Stomach (tissue), 9 donors: ENCODE results near the gene NOSTRIN. TPM values are rescaled to one million over a fixed set of nuclear protein-coding genes. Genes with fewer than 3 reads are reported as not detected.

Source experiments
- DNase-seq, 2 donors: peaks; one replicate each; pipeline versions ENCODE4 v3.0.0 to v3.0.0-alpha.2; 2013 to 2019
- H3K27ac ChIP-seq, 5 donors: fragments of 200-600 bp in 4 of 5; sonication (generic) in 4 of 5; one replicate each; pipeline ENCODE4 v1.5.1; 2013 to 2019; ENCODE audit warnings: mild to moderate bottlenecking in 1 of 5, moderate library complexity in 1 of 5
- H3K27me3 ChIP-seq, 3 donors: fragments of 200-600 bp; sonication (generic); one replicate each; pipeline ENCODE4 v1.5.1; 2017 to 2019; ENCODE audit warnings: mixed run types in 1 of 3
- H3K36me3 ChIP-seq, 4 donors: fragments of 200-600 bp; sonication (generic); 1 replicate in 3 of 4; 2 replicates in 1 of 4; pipeline ENCODE4 v1.5.1; 2016 to 2019
- H3K4me1 ChIP-seq, 4 donors: fragments of 200-600 bp; sonication (generic); one replicate each; pipeline ENCODE4 v1.5.1; 2016 to 2019
- H3K4me3 ChIP-seq, 4 donors: fragments of 200-600 bp; sonication (generic) in 3 of 4; one replicate each; pipeline ENCODE4 v1.5.1; 2016 to 2019; ENCODE audit warnings: mild to moderate bottlenecking in 1 of 4
- H3K9me3 ChIP-seq, 4 donors: fragments of 200-600 bp; sonication (generic); one replicate each; pipeline ENCODE4 v1.5.1; 2016 to 2019
- CTCF ChIP-seq, 7 experiments: fragments of 450-650 bp in 4 of 7; fragments of 200-600 bp in 3 of 7; sonication (generic) in 3 of 7; IDR thresholded peaks; one replicate each; pipeline ENCODE4 v1.5.1; 2016 to 2019; ENCODE audit warnings: antibody characterized with exemption in 7 of 7, control low read depth in 2 of 7, mild to moderate bottlenecking in 1 of 7
- EP300 ChIP-seq: sonication (generic); formaldehyde crosslinking; IDR thresholded peaks from one replicate; pipeline ENCODE4 v1.6.1; 2017; ENCODE audit warnings: antibody characterized with exemption
- POLR2A ChIP-seq, 4 donors: fragments of 450-650 bp; IDR thresholded peaks; one replicate each; pipeline ENCODE4 v1.6.1; 2016; ENCODE audit warnings: antibody characterized with exemption in 4 of 4, control low read depth in 2 of 4, mild to moderate bottlenecking in 1 of 4, moderate library complexity in 1 of 4
- POLR2AphosphoS5 ChIP-seq, 3 donors: sonication (generic); formaldehyde crosslinking; IDR thresholded peaks; one replicate each; pipeline ENCODE4 v1.6.1; 2016; ENCODE audit warnings: antibody characterized with exemption in 3 of 3
- WGBS, 5 donors: extraction: QIAGEN DNeasy Blood & Tissue Kit in 3 of 5; methylation state at CpG; one replicate each; pipeline versions ENCODE4 v1.1.5 to v1.1.7; 2013 to 2018; 5-methylcytosine and 5-hydroxymethylcytosine counted together
- intact Hi-C: fragments of 100-400 bp; cut with DNase I; formaldehyde crosslinking; loops from one replicate; pipeline ENCODE4 v1.15.1; 2023; ENCODE audit warnings: low total_unique reads
- polyA plus RNA-seq, 3 donors: library from polyadenylated mRNA; stranded (reverse); fragments of 200-250 nt; gene quantifications; one replicate each; pipeline ENCODE4 v1.2.3, GENCODE V29; 2013
- total RNA-seq, 5 donors: library from RNA; depleted of rRNA; stranded (reverse); fragments of >200 nt; gene quantifications; one replicate each; pipeline versions ENCODE4 v1.1.0 to v1.2.3, GENCODE V29; 2014 to 2016
- donor health status: healthy with polysubstance abuse.
- donor health status: Bipolar disorder and iron deficiency.
- donor health status: healthy.

Gene NOSTRIN
- total and polyA plus RNA-seq, 8 donors, result 13.3 to 117 (median 49.4) TPM

- Histone ChIP-seq H3K27ac (no peak overlapping the region), H3K4me1 (peaks cover 0 to 4% (median 3%) of the 10 kb centered on the region in 4 donors), H3K36me3 (peaks cover 0 to 16% (median 7%) of the 10 kb centered on the region in 4 donors), H3K9me3 (no peaks in the 10 kb centered on the region), H3K27me3 (no peaks in the 10 kb centered on the region), H3K4me3 (no peak overlapping the region)
- WGBS, 5 donors, result 0% methylated on average over 1 of the region's 1 CpG
- TF ChIP-seq POLR2A (IDR thresholded peaks at IDR 0.05) (no peak), CTCF (IDR thresholded peaks at IDR 0.05) (no peak), EP300 (no peak), POLR2AphosphoS5 (IDR thresholded peaks at IDR 0.05) (no peak)
- no peak for DNase-seq
- intact Hi-C loops, result no loop called here
These were observed 26.6 kb upstream of the NOSTRIN start for GRCh38 chr2:168775837-168776236.

GRCh38 chr2:168780669-168781071 is 21.8 kb upstream of the NOSTRIN start:
- peaks cover 0 to 10% (median 9%) of the 10 kb centered on the region in 4 donors for H3K4me1 ChIP-seq
- no peaks in the 10 kb centered on the region for H3K27me3 ChIP-seq
- WGBS, 5 donors, result 24 to 67% (median 42%) methylated on average over 1 of the region's 1 CpG
- no peaks in the 10 kb centered on the region for H3K9me3 ChIP-seq
- intact Hi-C loops, result no loop called here
- H3K36me3 ChIP-seq, result peaks cover 0 to 3% (median 0%) of the 10 kb centered on the region in 4 donors
- DNase-seq, result no peak
- H3K4me3 ChIP-seq, result no peak overlapping the region
- H3K27ac ChIP-seq, result peak overlapping the region in 2 of 5 donors; percentile 14 to 27
- TF ChIP-seq CTCF (IDR thresholded peaks at IDR 0.05) (no peak), EP300 (no peak), POLR2AphosphoS5 (IDR thresholded peaks at IDR 0.05) (no peak), POLR2A (IDR thresholded peaks at IDR 0.05) (no peak)

- peak overlapping the region in 2 of 5 donors; percentile 14 to 27 for H3K27ac ChIP-seq
- H3K4me3 ChIP-seq, result no peak overlapping the region
- H3K27me3 ChIP-seq, result no peaks in the 10 kb centered on the region
- no peaks in the 10 kb centered on the region for H3K9me3 ChIP-seq
- intact Hi-C loops, result no loop called here
- WGBS, 5 donors, result 18 to 50% (median 47%) methylated on average over 2 of the region's 2 CpGs
- no peaks in the 10 kb centered on the region for H3K36me3 ChIP-seq
- H3K4me1 ChIP-seq, result peaks cover 0 to 10% (median 9%) of the 10 kb centered on the region in 4 donors
- no peak for TF ChIP-seq CTCF (IDR thresholded peaks at IDR 0.05)
- TF ChIP-seq POLR2AphosphoS5 (IDR thresholded peaks at IDR 0.05), result peak in 1 of 3 donors; percentile 26
- no peak for TF ChIP-seq POLR2A (IDR thresholded peaks at IDR 0.05)
- TF ChIP-seq EP300, result no peak
- DNase-seq, result peak in 1 of 2 donors; percentile 55
These were observed 21.1 kb upstream of the NOSTRIN start for GRCh38 chr2:168781191-168781817.

- intact Hi-C loops, result no loop called here
- Histone ChIP-seq H3K4me3 (no peak overlapping the region), H3K27me3 (no peaks in the 10 kb centered on the region), H3K36me3 (no peaks in the 10 kb centered on the region), H3K4me1 (peaks cover 0 to 10% (median 9%) of the 10 kb centered on the region in 4 donors), H3K9me3 (no peaks in the 10 kb centered on the region), H3K27ac (no peak overlapping the region)
- WGBS, 5 donors, result 89 to 98% (median 94%) methylated on average over 4 of the region's 4 CpGs
- DNase-seq, result no peak
- no peak for TF ChIP-seq POLR2AphosphoS5 (IDR thresholded peaks at IDR 0.05)
These were observed 20.2 kb upstream of the NOSTRIN start for GRCh38 chr2:168782271-168782670.

GRCh38 chr2:168784993-168785392 is 17.4 kb upstream of the NOSTRIN start:
- no peak for DNase-seq
- Histone ChIP-seq H3K4me1 (peaks cover 0 to 10% (median 9%) of the 10 kb centered on the region in 4 donors), H3K9me3 (no peaks in the 10 kb centered on the region), H3K27me3 (no peaks in the 10 kb centered on the region), H3K27ac (no peak overlapping the region), H3K36me3 (no peaks in the 10 kb centered on the region), H3K4me3 (no peak overlapping the region)
- TF ChIP-seq EP300, result no peak
- TF ChIP-seq CTCF (IDR thresholded peaks at IDR 0.05), result no peak
- TF ChIP-seq POLR2A (IDR thresholded peaks at IDR 0.05), result no peak
- TF ChIP-seq POLR2AphosphoS5 (IDR thresholded peaks at IDR 0.05), result no peak
- intact Hi-C loops, result no loop called here
- 77 to 93% (median 91%) methylated on average over 3 of the region's 3 CpGs for WGBS, 5 donors
